Measurements from ENCODE around the gene RICTOR.

DNA sequence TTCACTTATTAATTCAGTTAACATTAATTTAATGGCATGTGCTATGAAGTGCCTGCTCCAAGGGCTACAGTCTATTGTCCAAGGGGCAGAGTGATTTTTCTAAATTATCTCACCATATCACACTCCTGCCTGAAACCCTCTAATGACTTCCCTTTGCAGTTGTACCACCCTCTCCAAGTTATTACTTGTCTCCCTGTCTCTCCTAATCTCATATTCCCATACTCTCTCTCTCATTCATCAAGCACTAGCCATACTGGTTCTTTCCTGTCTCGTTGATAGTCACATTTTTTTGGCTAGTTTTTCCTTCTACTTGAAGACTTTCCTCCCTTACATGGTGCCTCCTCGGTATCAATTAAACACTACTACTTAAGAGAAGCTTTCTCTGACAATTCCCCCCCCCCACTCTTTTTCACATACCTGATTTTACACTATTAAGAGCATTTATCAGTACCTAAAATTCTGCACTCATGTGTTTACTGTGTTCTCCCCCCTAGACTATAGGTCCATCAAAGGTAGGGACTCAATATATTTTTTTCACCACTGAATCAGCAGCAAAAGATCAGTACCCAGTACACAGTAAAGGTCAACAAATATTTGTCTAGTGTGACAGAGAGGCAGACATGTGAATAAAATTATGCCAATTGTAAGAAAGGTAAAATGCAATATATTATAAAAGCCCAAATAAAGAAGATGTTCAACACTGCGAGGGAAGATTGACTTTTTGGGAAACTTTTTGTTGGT is 19.0 kb downstream of the RICTOR start:
- TF ChIP-seq ZNF274 (IDR thresholded peaks at IDR 0.05; ENCODE audit: low read length), result no peak
- no peak for TF ChIP-seq ZNF274 (tag by site-specific recombination; IDR thresholded peaks at IDR 0.05; ENCODE audit: borderline replicate concordance)
- TF ChIP-seq ZNF76 (tag by site-specific recombination; IDR thresholded peaks at IDR 0.05; ENCODE audit: borderline replicate concordance, low read depth), result no peak
- TF ChIP-seq, protein P1, sequence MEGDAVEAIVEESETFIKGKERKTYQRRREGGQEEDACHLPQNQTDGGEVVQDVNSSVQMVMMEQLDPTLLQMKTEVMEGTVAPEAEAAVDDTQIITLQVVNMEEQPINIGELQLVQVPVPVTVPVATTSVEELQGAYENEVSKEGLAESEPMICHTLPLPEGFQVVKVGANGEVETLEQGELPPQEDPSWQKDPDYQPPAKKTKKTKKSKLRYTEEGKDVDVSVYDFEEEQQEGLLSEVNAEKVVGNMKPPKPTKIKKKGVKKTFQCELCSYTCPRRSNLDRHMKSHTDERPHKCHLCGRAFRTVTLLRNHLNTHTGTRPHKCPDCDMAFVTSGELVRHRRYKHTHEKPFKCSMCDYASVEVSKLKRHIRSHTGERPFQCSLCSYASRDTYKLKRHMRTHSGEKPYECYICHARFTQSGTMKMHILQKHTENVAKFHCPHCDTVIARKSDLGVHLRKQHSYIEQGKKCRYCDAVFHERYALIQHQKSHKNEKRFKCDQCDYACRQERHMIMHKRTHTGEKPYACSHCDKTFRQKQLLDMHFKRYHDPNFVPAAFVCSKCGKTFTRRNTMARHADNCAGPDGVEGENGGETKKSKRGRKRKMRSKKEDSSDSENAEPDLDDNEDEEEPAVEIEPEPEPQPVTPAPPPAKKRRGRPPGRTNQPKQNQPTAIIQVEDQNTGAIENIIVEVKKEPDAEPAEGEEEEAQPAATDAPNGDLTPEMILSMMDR (tag by site-specific recombination; IDR thresholded peaks at IDR 0.05), result no peak
- TF ChIP-seq, protein P2, sequence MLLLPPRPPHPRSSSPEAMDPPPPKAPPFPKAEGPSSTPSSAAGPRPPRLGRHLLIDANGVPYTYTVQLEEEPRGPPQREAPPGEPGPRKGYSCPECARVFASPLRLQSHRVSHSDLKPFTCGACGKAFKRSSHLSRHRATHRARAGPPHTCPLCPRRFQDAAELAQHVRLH (tag by site-specific recombination; IDR thresholded peaks at IDR 0.05), result no peak
- TF ChIP-seq ZNF214 (tag by site-specific recombination; IDR thresholded peaks at IDR 0.05; ENCODE audit: borderline replicate concordance), result no peak
- no peak for TF ChIP-seq ZNF48 (tag by site-specific recombination; IDR thresholded peaks at IDR 0.05)
- TF ChIP-seq, protein P3, sequence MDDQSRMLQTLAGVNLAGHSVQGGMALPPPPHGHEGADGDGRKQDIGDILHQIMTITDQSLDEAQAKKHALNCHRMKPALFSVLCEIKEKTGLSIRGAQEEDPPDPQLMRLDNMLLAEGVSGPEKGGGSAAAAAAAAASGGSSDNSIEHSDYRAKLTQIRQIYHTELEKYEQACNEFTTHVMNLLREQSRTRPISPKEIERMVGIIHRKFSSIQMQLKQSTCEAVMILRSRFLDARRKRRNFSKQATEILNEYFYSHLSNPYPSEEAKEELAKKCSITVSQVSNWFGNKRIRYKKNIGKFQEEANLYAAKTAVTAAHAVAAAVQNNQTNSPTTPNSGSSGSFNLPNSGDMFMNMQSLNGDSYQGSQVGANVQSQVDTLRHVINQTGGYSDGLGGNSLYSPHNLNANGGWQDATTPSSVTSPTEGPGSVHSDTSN (CRISPR knock-in tag; IDR thresholded peaks at IDR 0.05), result no peak
- TF ChIP-seq, protein P4, sequence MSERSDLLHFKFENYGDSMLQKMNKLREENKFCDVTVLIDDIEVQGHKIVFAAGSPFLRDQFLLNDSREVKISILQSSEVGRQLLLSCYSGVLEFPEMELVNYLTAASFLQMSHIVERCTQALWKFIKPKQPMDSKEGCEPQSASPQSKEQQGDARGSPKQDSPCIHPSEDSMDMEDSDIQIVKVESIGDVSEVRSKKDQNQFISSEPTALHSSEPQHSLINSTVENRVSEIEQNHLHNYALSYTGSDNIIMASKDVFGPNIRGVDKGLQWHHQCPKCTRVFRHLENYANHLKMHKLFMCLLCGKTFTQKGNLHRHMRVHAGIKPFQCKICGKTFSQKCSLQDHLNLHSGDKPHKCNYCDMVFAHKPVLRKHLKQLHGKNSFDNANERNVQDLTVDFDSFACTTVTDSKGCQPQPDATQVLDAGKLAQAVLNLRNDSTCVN (tag by site-specific recombination; optimal IDR thresholded peaks at IDR 0.05), result no peak
